ENCODE measurements around the gene BASP1.
"Not testable (repeated sequence)": the region's sequence is repeated elsewhere in the genome, so short reads cannot be mapped to it uniquely, and the experiment has no call there.

BASP1 gene

GRCh38 chr5:17224858-17225511 lies 7.6 kb downstream of the BASP1 start:
- no peak for DNase-seq

- DNase-seq, result no peak
Measured at GRCh38 chr5:17225520-17225919, 8.1 kb downstream of the BASP1 start.

- DNase-seq, result no peak
Measured at GRCh38 chr5:17227868-17228267, 10.4 kb downstream of the BASP1 start.

- no peak for DNase-seq
Measured at GRCh38 chr5:17228821-17229291, 11.4 kb downstream of the BASP1 start.

GRCh38 chr5:17229313-17229712 lies 11.9 kb downstream of the BASP1 start:
- DNase-seq, result no peak

GRCh38 chr5:17230191-17230590 lies 12.8 kb downstream of the BASP1 start:
- no peak for DNase-seq

GRCh38 chr5:17230808-17231525 lies 13.5 kb downstream of the BASP1 start:
- DNase-seq, result no peak

- DNase-seq, result no peak
Measured at GRCh38 chr5:17232405-17232804, 15.0 kb downstream of the BASP1 start.

GRCh38 chr5:17233488-17233887 lies 16.1 kb downstream of the BASP1 start:
- DNase-seq, result no peak

GRCh38 chr5:17234374-17234773 lies 16.9 kb downstream of the BASP1 start:
- DNase-seq, result no peak

GRCh38 chr5:17235731-17236330 lies 18.4 kb downstream of the BASP1 start:
- DNase-seq, result no peak

- DNase-seq, result no peak
Measured at GRCh38 chr5:17238521-17239041, 21.1 kb downstream of the BASP1 start.

GRCh38 chr5:17239953-17240352 lies 22.5 kb downstream of the BASP1 start:
- no peak for DNase-seq

- no peak for DNase-seq
Measured at GRCh38 chr5:17240487-17240886, 23.1 kb downstream of the BASP1 start.

- DNase-seq, result no peak
Measured at GRCh38 chr5:17241635-17242034, 24.2 kb downstream of the BASP1 start.

GRCh38 chr5:17243287-17244063 lies 26.0 kb downstream of the BASP1 start:
- DNase-seq, result no peak

- DNase-seq, result peak; percentile 2
Measured at GRCh38 chr5:17249029-17249634, 31.7 kb downstream of the BASP1 start.

GRCh38 chr5:17249841-17250240 lies 32.4 kb downstream of the BASP1 start:
- DNase-seq, result not testable (repeated sequence)

GRCh38 chr5:17252543-17252942 lies 35.1 kb downstream of the BASP1 start:
- DNase-seq, result no peak

GRCh38 chr5:17255471-17256021 lies 38.1 kb downstream of the BASP1 start:
- no peak for DNase-seq

GRCh38 chr5:17256171-17256570 lies 38.7 kb downstream of the BASP1 start:
- no peak for DNase-seq

GRCh38 chr5:17256839-17257238 lies 39.4 kb downstream of the BASP1 start:
- DNase-seq, result no peak
